ENCODE results near the gene WDR12.

DNA sequence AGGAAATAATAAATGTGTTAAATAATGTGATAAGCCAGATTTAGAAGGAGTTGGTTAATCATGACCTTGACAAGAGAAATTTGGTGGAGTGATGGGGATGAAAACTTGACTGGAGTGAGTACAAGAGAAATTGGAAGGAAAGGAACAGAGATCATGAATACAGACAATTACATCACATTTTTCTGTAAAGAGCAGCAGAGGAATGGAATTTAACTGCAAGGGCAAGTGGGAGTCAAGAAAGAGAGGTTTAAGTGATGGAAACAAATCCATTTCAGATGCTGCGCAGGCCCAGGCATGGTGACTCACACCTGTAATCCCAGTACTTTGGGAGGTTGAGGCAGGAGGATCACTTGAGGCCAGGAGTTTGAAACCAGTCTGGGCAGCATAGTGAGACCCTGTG is 86.6 kb downstream of the WDR12 start:
- TF ChIP-seq, protein P1, sequence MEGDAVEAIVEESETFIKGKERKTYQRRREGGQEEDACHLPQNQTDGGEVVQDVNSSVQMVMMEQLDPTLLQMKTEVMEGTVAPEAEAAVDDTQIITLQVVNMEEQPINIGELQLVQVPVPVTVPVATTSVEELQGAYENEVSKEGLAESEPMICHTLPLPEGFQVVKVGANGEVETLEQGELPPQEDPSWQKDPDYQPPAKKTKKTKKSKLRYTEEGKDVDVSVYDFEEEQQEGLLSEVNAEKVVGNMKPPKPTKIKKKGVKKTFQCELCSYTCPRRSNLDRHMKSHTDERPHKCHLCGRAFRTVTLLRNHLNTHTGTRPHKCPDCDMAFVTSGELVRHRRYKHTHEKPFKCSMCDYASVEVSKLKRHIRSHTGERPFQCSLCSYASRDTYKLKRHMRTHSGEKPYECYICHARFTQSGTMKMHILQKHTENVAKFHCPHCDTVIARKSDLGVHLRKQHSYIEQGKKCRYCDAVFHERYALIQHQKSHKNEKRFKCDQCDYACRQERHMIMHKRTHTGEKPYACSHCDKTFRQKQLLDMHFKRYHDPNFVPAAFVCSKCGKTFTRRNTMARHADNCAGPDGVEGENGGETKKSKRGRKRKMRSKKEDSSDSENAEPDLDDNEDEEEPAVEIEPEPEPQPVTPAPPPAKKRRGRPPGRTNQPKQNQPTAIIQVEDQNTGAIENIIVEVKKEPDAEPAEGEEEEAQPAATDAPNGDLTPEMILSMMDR (IDR thresholded peaks at IDR 0.05; ENCODE audit: low read length), result no peak
- TF ChIP-seq EZH2 (optimal IDR thresholded peaks at IDR 0.05; ENCODE audit: low read depth, low read length) (no peak), EZH2phosphoT487 (IDR thresholded peaks at IDR 0.05; ENCODE audit: low read length) (no peak)
